ENCODE measurements around the gene MINAR1.

MINAR1 gene

DNA sequence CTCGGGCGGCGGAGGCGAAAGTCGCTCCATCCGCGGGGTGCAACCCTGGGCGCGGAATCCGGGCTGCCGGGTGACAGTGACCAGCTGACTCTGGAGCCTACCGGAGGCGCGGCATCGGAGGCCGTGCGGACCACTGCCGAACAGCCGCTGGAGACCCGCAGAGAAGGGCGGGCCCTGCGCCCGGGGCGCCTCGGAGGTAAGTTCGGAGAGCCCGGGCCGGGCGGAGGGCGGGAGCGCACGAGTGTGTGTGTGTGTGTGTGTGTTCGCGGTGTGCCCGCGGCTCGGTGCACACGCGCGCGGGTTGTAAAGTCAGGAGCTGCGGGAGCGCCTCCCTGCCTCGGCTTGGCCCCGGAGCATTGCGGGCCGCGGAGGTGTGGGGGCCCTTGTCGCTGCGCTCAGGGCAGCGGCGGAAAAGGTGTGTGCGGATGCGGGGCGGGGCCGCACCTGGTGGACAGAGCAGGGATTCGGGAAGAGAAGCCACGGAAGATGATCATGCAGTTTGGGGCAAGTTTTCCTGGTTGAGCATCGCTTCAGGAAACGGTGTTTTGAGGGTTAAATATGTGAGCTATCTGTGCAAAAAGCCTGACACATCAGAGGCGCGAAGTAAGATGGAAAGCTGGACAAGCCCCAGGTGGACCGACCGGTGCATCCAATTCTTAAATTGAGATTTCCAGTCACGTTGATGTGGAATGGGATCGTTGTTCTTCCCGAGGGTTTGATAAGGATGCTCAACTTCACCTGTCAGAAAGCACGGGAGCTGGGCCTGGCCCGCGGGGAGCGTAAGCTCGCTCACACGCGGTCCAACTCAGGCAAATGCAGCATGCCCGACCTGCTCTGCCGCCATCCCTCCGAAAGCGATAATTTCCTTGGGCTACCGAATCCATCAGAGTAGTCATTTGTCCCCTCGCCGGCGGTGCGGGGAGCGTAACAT is 474 bp downstream of the MINAR1 start:
- DNase-seq (ENCODE audit: low read depth in 2 of 2): no peak

GRCh38 chr15:79433276-79433990 is 1.3 kb downstream of the MINAR1 start:
- no peak for DNase-seq (ENCODE audit: low read depth in 2 of 2)

- DNase-seq (ENCODE audit: low read depth in 2 of 2): no peak
Observed at GRCh38 chr15:79434361-79434760, 2.2 kb downstream of the MINAR1 start.

GRCh38 chr15:79436037-79436780 is 4.1 kb downstream of the MINAR1 start:
- no peak for DNase-seq (ENCODE audit: low read depth in 2 of 2)

GRCh38 chr15:79437275-79438000 is 5.3 kb downstream of the MINAR1 start:
- DNase-seq (ENCODE audit: low read depth in 2 of 2): no peak

DNA sequence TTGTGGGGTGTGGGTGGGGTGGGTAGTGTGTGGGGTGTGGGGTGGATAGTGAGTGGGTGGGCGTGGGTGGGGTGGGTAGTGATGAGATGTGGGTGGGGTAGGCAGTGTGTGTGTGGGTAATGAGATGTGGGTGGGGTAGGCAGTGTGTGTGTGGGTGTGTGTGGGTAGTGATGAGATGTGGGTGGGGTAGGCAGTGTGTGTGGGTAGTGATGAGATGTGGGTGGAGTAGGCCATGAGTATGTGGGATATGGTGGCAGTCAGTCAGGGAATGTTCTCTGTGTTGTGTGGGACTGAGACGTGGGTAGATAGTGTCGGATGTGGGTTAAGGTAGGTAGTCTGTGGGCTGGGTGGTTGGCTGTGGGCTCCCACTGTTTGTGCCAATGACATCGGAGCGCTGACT is 7.1 kb downstream of the MINAR1 start:
- DNase-seq (ENCODE audit: low read depth in 2 of 2): no peak

GRCh38 chr15:79440355-79440908 is 8.3 kb downstream of the MINAR1 start:
- DNase-seq (ENCODE audit: low read depth in 2 of 2): no peak

DNA sequence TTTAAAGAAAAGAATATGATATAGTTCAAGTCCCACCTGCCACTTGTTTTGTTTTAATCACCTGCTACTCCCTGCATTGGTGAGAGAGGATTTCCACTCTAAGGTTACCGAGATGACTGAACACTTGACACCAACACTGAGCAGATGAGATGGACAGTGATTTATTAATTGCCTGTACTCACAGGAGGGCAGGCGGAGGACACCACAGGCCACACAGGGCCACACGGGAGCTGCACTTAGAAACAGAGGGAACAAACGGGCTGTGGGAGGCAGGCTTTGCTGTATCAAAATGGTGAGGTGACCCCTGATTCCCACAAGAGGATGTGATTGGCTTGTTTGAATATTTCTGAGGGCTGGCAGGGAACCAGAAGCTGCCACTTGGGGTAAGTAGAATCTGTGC is 10.8 kb downstream of the MINAR1 start:
- DNase-seq (ENCODE audit: low read depth in 2 of 2): no peak

- no peak for DNase-seq (ENCODE audit: low read depth in 2 of 2)
Observed at GRCh38 chr15:79447060-79447459, 14.9 kb downstream of the MINAR1 start.

- DNase-seq (ENCODE audit: low read depth in 2 of 2): no peak
Observed at GRCh38 chr15:79450648-79451047, 18.5 kb downstream of the MINAR1 start.

- DNase-seq (ENCODE audit: low read depth in 2 of 2): no peak
Observed at GRCh38 chr15:79451361-79451999, 19.3 kb downstream of the MINAR1 start.

- DNase-seq (ENCODE audit: low read depth in 2 of 2): no peak
Observed at GRCh38 chr15:79452244-79453051, 20.3 kb downstream of the MINAR1 start.

GRCh38 chr15:79453446-79453845 is 21.3 kb downstream of the MINAR1 start:
- DNase-seq (ENCODE audit: low read depth in 2 of 2): no peak

- no peak for DNase-seq (ENCODE audit: low read depth in 2 of 2)
Observed at GRCh38 chr15:79454063-79454462, 21.9 kb downstream of the MINAR1 start.

DNA sequence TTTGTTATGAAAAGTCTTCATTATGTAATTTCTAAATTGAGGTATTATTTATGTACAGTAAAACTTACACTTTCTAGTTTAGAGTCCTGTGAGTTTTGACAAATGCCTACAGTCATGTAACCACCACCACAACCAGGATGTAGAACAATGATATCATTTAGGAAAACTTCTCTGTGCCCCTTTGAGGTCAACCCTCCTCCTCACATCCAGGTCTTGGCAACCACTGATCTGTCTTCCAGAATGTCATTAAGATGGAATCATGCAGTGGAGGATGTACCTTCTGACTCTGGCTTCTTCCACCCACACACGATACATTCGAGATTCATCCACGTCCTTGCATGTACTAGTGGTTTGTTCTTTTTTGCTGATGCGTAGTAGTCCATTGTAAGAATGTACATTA is 23.2 kb downstream of the MINAR1 start:
- no peak for DNase-seq (ENCODE audit: low read depth in 2 of 2)

DNA sequence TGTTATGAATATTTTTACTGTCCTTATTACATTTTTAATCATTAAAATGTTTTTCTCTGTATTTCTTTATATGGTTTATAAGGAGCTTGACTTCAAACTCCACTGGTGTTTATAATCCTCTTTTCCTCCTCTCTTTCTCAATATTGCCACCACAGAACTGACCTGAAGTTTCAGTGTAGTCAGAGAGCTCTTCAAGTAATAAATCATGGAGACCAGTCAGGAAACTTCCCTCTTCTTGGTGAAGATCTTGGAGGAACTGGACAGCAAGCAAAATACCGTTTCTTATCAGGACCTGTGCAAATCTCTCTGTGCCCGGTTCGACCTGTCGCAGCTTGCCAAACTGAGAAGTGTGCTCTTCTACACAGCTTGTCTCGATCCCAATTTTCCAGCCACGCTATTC is 23.8 kb downstream of the MINAR1 start:
- no peak for DNase-seq (ENCODE audit: low read depth in 2 of 2)

DNA sequence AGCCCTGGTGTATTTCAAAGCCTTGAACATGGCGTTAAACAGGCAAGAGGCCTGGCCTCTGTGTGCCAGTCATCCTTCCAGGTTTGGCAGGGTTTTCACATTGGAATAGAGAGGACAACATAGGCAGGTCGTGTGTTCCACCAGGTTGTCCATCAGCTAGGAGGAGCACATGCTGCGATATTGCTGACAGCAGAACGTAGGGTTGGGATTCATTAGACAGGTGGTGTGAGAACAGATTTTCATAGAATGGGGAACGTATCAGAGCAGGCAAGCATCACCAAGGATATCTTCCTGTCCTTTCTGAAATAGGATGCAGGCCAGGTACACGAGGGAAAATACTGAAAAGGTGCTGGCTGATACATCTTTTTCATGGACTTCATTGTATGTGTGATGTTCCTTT is 26.4 kb downstream of the MINAR1 start:
- no peak for DNase-seq (ENCODE audit: low read depth in 2 of 2)

DNA sequence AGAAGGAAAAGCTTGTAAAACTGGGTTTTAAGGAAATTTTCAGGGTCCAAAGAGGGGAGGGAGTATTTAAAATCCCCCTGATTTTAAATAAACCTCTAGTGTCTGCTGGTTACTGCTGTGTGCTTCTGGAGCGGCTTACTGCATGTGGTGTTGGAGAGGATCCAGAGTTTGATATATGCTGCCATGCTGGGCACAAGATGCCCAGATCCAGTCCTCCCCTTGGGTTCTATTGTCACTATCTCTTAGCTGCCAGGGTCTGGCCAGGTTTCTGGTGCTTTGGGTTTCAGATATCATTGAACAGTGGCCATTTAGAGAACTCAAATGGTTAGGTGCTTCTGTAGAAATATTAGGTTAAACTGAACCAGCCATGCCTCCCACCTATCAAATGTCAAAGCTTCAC is 27.5 kb downstream of the MINAR1 start:
- DNase-seq (ENCODE audit: low read depth in 2 of 2): no peak

DNA sequence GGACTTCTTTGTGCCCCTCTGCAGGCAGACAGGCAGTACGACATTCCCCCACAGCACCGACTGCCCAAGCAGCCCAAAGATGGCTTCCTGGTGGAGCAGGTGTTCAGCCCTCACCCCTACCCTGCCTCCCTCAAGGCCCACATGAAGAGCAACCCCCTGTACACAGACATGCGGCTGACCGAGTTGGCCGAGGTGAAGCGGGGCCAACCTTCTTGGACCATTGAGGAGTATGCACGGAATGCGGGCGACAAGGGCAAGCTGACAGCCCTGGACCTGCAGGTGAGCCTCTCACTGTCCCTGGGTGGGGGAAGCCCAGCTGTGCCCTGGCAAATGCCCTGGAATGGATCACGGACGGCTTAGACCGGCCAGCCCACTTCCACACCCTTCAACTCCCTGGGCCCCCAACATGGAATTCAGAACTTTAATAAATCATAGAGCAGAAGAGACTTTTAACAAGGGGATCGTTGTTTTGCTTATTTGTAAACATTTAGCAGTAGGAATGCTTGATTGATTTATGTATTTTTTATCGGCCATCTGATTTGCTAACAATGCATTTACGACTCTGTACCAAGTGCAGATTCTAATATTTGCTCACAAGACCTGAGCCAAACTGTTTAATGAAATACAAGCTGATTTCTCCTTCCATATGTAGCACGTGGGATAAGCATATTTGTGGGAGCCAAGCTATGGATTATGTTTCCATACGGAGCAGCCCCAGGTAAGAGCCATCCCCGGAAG is 31.1 kb downstream of the MINAR1 start:
- DNase-seq (ENCODE audit: low read depth in 2 of 2): no peak
